SU-DHL-6 (cell line): ENCODE data around the gene RAMACL.

ENCODE experiments used
- H2AFZ ChIP-seq: fragments of 200-600 bp; sonication (generic); 2 replicates; pipeline ENCODE4 v1.6.1; 2014; ENCODE audit warnings: low read depth, mild to moderate bottlenecking, moderate library complexity, mixed read lengths, antibody characterized with exemption, low read length; ENCODE audit not compliant: severe bottlenecking
- H3F3A ChIP-seq: fragments of 200-600 bp; shearing (Covaris generic); 2 replicates; pipeline ENCODE4 v1.6.0; 2016; ENCODE audit warnings: antibody characterized with exemption, mild to moderate bottlenecking; ENCODE audit not compliant: insufficient read depth
- H3K27ac ChIP-seq: fragments of 200-600 bp; sonication (generic); 2 replicates; pipeline ENCODE4 v1.5.1; 2016; ENCODE audit warnings: low read depth, mild to moderate bottlenecking, low read length, moderate library complexity, mixed read lengths
- H3K27me3 ChIP-seq: fragments of 200-600 bp; sonication (generic), shearing (Covaris generic); 2 replicates; pipeline ENCODE4 v1.6.0; 2014; ENCODE audit warnings: mild to moderate bottlenecking, low read length
- H3K36me3 ChIP-seq: fragments of 200-600 bp; sonication (generic); 2 replicates; pipeline ENCODE4 v1.6.1; 2014; ENCODE audit warnings: mild to moderate bottlenecking, low read length, mixed read lengths
- H3K4me2 ChIP-seq: fragments of 300-600, 200-600 bp; shearing (Covaris generic), sonication (generic); 2 replicates; pipeline ENCODE4 v1.6.0; 2014; ENCODE audit warnings: low read length, low read depth, mild to moderate bottlenecking; ENCODE audit not compliant: poor library complexity, severe bottlenecking
- H3K4me3 ChIP-seq: fragments of 200-600 bp; sonication (generic); 2 replicates; pipeline ENCODE4 v1.5.1; 2014; ENCODE audit warnings: antibody characterized with exemption, low read length, mild to moderate bottlenecking, mixed read lengths; ENCODE audit not compliant: insufficient read depth, poor library complexity, severe bottlenecking
- H3K79me2 ChIP-seq: fragments of 200-600 bp; sonication (generic); 2 replicates; pipeline ENCODE4 v1.6.1; 2014; ENCODE audit warnings: mild to moderate bottlenecking, low read length, moderate library complexity; ENCODE audit not compliant: insufficient read depth
- H3K9ac ChIP-seq: fragments of 200-600 bp; sonication (generic); 2 replicates; pipeline ENCODE4 v1.7.0; 2014; ENCODE audit warnings: mild to moderate bottlenecking, low read length
- H3K9me2 ChIP-seq: fragments of 200-600 bp; sonication (generic); replicated peaks from 2 replicates; pipeline ENCODE4 v1.6.1; 2014; ENCODE audit warnings: low read length; ENCODE audit not compliant: insufficient read depth
- H3K9me3 ChIP-seq: fragments of 200-600 bp; sonication (generic); 2 replicates; pipeline ENCODE4 v1.6.1; 2014; ENCODE audit warnings: low read length, mixed read lengths; ENCODE audit not compliant: insufficient read depth
- H4K20me1 ChIP-seq: fragments of 200-600 bp; sonication (generic); 2 replicates; pipeline ENCODE4 v1.6.1; 2014; ENCODE audit warnings: low read depth, mild to moderate bottlenecking, antibody characterized with exemption, low read length, moderate library complexity, mixed read lengths
- EZH2phosphoT487 ChIP-seq: fragments of 200-600 bp; sonication (generic), shearing (Covaris generic); conservative IDR thresholded peaks from 2 replicates; pipeline ENCODE4 v1.6.1; 2018; ENCODE audit warnings: mild to moderate bottlenecking, antibody characterized with exemption, low read length, moderate library complexity, mixed read lengths
- TF ChIP-seq, protein P1 (sequence below): fragments of 200-600 bp; sonication (generic); IDR thresholded peaks from one replicate; pipeline ENCODE4 v1.5.1; 2017; ENCODE audit warnings: antibody characterized with exemption, mild to moderate bottlenecking, low read length, moderate library complexity; ENCODE audit not compliant: insufficient read depth, poor library complexity, severe bottlenecking

RAMACL gene

DNA sequence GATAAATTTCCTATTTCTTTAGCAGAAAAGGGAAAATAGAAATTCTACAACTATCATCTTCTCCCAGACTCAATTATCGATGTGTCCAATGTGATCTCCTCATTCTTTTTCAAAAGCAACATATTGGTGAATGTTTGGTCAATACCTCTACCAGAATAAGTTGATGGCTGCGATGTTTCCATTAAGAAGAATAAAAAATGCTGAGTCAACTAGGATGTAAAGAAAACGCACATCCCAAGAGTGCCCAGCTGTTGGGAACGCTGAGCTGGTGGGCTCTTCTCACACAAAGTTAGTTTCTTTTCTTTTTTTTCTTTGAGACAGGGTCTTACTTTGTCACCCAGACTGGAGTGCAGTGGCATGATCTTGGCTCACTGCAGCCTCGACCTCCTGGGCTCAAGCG is 39.8 kb downstream of the RAMACL start:
- no peaks in the 10 kb centered on the region for H3K36me3 ChIP-seq
- no peaks in the 10 kb centered on the region for H3K9me3 ChIP-seq
- H3K79me2 ChIP-seq, result no peaks in the 10 kb centered on the region
- no peak overlapping the region for H2AFZ ChIP-seq
- H3K4me2 ChIP-seq, result no peak overlapping the region
- H3K9ac ChIP-seq, result no peak overlapping the region
- no peaks in the 10 kb centered on the region for H3K9me2 ChIP-seq
- H3K27ac ChIP-seq, result no peak overlapping the region
- no peaks in the 10 kb centered on the region for H3K27me3 ChIP-seq
- TF ChIP-seq, protein P1, sequence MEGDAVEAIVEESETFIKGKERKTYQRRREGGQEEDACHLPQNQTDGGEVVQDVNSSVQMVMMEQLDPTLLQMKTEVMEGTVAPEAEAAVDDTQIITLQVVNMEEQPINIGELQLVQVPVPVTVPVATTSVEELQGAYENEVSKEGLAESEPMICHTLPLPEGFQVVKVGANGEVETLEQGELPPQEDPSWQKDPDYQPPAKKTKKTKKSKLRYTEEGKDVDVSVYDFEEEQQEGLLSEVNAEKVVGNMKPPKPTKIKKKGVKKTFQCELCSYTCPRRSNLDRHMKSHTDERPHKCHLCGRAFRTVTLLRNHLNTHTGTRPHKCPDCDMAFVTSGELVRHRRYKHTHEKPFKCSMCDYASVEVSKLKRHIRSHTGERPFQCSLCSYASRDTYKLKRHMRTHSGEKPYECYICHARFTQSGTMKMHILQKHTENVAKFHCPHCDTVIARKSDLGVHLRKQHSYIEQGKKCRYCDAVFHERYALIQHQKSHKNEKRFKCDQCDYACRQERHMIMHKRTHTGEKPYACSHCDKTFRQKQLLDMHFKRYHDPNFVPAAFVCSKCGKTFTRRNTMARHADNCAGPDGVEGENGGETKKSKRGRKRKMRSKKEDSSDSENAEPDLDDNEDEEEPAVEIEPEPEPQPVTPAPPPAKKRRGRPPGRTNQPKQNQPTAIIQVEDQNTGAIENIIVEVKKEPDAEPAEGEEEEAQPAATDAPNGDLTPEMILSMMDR, result no peak
- TF ChIP-seq EZH2phosphoT487, result no peak
- no peaks in the 10 kb centered on the region for H3F3A ChIP-seq
- H3K4me3 ChIP-seq, result no peak overlapping the region
- H4K20me1 ChIP-seq, result no peaks in the 10 kb centered on the region

DNA sequence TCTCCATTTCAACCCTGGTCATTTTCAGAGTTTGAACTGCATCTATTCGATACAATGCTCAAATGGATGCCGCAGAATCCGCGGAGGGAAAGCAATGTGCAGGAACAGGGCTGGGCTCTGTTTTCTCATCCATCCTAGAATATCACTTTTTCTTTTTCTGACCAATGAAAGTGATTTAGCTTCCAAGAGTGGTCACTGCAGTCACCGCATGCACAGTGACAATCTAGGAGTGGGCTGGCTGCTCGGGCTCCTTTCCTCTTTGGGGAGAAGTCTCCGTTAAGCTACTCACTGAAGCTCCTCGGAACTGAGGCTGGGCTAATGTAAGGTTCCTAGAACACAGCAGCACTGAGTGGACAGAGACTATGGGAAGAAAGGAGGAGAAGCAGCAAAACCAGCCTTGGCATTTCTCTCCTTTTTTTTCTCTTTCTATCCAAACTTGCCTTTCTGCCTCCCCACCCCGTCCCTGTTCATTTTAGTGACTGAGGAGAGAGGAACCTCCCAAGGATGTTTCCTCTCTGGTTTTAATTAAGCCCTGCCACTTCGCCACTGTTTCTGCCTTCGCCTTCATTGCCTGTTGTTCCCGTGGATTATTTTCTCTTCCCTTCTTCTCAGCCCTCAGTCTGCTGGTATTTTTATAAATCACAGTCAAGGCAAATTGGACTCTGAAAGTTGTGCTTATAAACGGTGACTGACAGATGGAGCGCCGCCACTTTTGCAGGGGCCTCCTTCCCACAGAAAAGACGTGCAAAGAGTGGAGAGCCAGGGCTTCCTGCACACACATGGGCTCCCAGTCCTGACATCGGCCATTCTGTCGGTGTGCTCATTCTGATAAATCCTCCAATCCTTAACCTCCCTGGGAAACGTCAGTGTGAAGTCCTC is 41.1 kb downstream of the RAMACL start:
- Histone ChIP-seq H3K4me3 (no peak overlapping the region), H3F3A (no peaks in the 10 kb centered on the region), H3K9ac (no peak overlapping the region), H3K27ac (no peak overlapping the region), H3K36me3 (no peaks in the 10 kb centered on the region), H3K4me2 (no peak overlapping the region), H3K79me2 (no peaks in the 10 kb centered on the region), H3K9me3 (no peaks in the 10 kb centered on the region), H3K9me2 (no peaks in the 10 kb centered on the region), H3K27me3 (no peaks in the 10 kb centered on the region), H4K20me1 (no peaks in the 10 kb centered on the region), H2AFZ (no peak overlapping the region)
- TF ChIP-seq, protein P1, result no peak
- no peak for TF ChIP-seq EZH2phosphoT487

- H4K20me1 ChIP-seq, result no peaks in the 10 kb centered on the region
- H2AFZ ChIP-seq, result no peak overlapping the region
- H3F3A ChIP-seq, result no peaks in the 10 kb centered on the region
- H3K27me3 ChIP-seq, result no peaks in the 10 kb centered on the region
- TF ChIP-seq, protein P1, result no peak
- TF ChIP-seq EZH2phosphoT487, result no peak
- H3K36me3 ChIP-seq, result no peaks in the 10 kb centered on the region
- no peak overlapping the region for H3K4me3 ChIP-seq
- no peak overlapping the region for H3K27ac ChIP-seq
- H3K79me2 ChIP-seq, result no peaks in the 10 kb centered on the region
- H3K9ac ChIP-seq, result no peak overlapping the region
- H3K9me2 ChIP-seq, result no peaks in the 10 kb centered on the region
- H3K9me3 ChIP-seq, result no peaks in the 10 kb centered on the region
- H3K4me2 ChIP-seq, result no peak overlapping the region
Measured at GRCh38 chr6:166544296-166544605, 42.2 kb downstream of the RAMACL start.
